ENCODE measurements around the gene PIKFYVE. TPM values are rescaled to one million over a fixed set of nuclear protein-coding genes. Genes with fewer than 3 reads are reported as not detected.

PIKFYVE gene
- total RNA-seq, 1 experiment from 2014 or later, result 27.2 TPM

- Histone ChIP-seq H3K79me2 (ENCODE audit: insufficient read depth, low read length) (no peaks in the 10 kb centered on the region), H3K27me3 (ENCODE audit: insufficient read depth, low read length) (no peaks in the 10 kb centered on the region), H3K14ac (ENCODE audit: insufficient read depth, low read length) (no peak overlapping the region), H2AK5ac (ENCODE audit: insufficient read length, low read length) (no peak overlapping the region), H2BK5ac (ENCODE audit: insufficient read length, low read length) (no peak overlapping the region), H3K23ac (ENCODE audit: insufficient read length, low read depth, low read length) (no peak overlapping the region), H2BK15ac (ENCODE audit: low read depth, low read length) (no peak overlapping the region), H4K20me1 (ENCODE audit: control insufficient read depth, insufficient read depth, insufficient read length) (no peaks in the 10 kb centered on the region), H4K8ac (replicated peaks; ENCODE audit: insufficient read length, low read depth, low read length) (no peak overlapping the region), H3K4me1 (ENCODE audit: insufficient read depth, low read length) (no peaks in the 10 kb centered on the region), H3K79me1 (ENCODE audit: insufficient read depth, low read depth, low read length, poor library complexity, severe bottlenecking) (no peaks in the 10 kb centered on the region), H3K4me2 (ENCODE audit: insufficient read depth, insufficient read length, low read length) (no peak overlapping the region), H3T11ph (ENCODE audit: low read length) (no peak overlapping the region), H4K91ac (ENCODE audit: insufficient read length, low read depth, low read length) (no peak overlapping the region), H2AFZ (ENCODE audit: low read length) (no peak overlapping the region), H2BK20ac (ENCODE audit: low read depth, low read length, poor library complexity, severe bottlenecking) (no peak overlapping the region), H3K27ac (ENCODE audit: insufficient read length, low read depth, low read length) (no peak overlapping the region), H2BK120ac (ENCODE audit: low read depth, low read length, poor library complexity, severe bottlenecking) (no peak overlapping the region), H3K9ac (ENCODE audit: extremely low read depth, insufficient read length, low read length) (no peak overlapping the region), H2BK12ac (ENCODE audit: insufficient read length, low read depth, low read length) (no peak overlapping the region), H3K23me2 (ENCODE audit: insufficient read length, low read depth, low read length, poor library complexity, severe bottlenecking) (no peaks in the 10 kb centered on the region), H3K4ac (ENCODE audit: low read depth, low read length) (no peak overlapping the region), H4K5ac (ENCODE audit: insufficient read length, low read depth, low read length) (no peak overlapping the region), H3K9me3 (ENCODE audit: control insufficient read depth, low read depth, low read length) (no peaks in the 10 kb centered on the region), H3K18ac (ENCODE audit: insufficient read length, low read depth, low read length) (no peak overlapping the region), H3K56ac (ENCODE audit: insufficient read length, low read depth, low read length) (no peak overlapping the region)
- no CpG with 5 or more reads among the region's 5 CpGs for WGBS (ENCODE audit: extremely low coverage, insufficient read length, low lambda C conversion rate)
- no peak for TF ChIP-seq CTCF (conservative IDR thresholded peaks at IDR 0.05)
- no peaks in the 10 kb centered on the region for H3K9me3 Mint-ChIP-seq
- no peak overlapping the region for H3K27ac Mint-ChIP-seq
- no peak for DNase-seq
- H3K4me1 Mint-ChIP-seq, result peaks cover 3 to 5% of the 10 kb centered on the region in 2 experiments; a peak in 3 of 4 replicates
- peaks cover 33 to 75% (median 58%) of the 10 kb centered on the region in 3 experiments for H3K36me3 Mint-ChIP-seq (ENCODE audit: insufficient read depth in 1 of 3, low read depth in 3 of 3)
- H3K4me3 Mint-ChIP-seq, result no peak overlapping the region
- H3K27me3 Mint-ChIP-seq (ENCODE audit: low read depth), result no peaks in the 10 kb centered on the region
Observed at GRCh38 chr2:208352644-208353567, 86.9 kb downstream of the PIKFYVE start.
